NCI-H2227 (cell line): ENCODE measurements around the gene SYT2.
A peak's percentile ranks its signal among the peaks of the same experiment; 100 is the strongest.
"Not testable (repeated sequence)": the region's sequence is repeated elsewhere in the genome, so short reads cannot be mapped to it uniquely, and the experiment has no call there.

Experiments
- DNase-seq: peaks from one replicate; lab custom pipeline; 2025; ENCODE audit not compliant: unreplicated experiment; lab: John Stamatoyannopoulos, UW

The SYT2 gene

DNA sequence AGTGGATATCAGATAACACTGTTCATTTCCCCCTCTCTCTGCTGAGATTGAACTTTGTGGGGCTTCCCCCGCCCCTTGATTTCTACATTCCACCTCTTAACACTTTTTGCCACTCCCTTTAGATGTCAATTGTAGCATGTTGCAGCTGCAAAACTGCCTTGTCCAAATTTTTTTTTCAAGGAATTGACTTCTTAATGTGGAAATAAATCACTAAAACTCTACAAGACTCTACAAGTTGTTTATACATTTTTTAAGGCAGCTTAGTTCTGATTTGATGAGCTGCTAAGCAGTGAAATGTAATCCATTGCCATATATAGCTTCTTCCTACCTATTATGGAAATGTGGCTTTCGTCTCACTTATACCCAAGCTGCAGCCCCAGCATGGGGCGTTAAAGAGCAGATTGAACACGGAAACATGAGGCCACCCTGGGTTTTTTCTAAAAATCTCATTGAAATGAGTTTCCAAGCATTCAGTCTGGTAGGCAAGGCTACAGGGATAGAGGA lies 132.2 kb downstream of the SYT2 start:
- DNase-seq = no peak

- DNase-seq = no peak
These were observed 132.9 kb downstream of the SYT2 start for GRCh38 chr1:202577381-202577780.

DNA sequence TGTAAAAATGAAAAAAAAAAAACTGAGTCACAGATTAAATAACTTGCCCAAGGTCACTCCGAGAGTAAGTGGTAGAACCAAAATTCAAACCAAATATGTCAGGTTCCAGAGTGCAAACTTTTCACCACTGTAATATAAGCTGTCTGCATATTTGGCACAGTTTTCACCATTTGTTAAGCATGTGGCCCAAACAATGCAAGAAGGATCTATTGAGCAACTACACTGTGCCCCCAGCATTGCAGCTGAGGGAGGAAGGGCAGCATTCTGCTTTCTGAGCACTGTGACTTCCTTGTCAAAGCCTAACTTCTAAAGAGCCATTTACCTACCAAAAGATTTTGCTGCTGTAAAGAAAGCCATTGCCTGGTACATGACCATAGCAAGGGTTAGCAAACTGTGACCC lies 133.4 kb downstream of the SYT2 start:
- DNase-seq = no peak

DNA sequence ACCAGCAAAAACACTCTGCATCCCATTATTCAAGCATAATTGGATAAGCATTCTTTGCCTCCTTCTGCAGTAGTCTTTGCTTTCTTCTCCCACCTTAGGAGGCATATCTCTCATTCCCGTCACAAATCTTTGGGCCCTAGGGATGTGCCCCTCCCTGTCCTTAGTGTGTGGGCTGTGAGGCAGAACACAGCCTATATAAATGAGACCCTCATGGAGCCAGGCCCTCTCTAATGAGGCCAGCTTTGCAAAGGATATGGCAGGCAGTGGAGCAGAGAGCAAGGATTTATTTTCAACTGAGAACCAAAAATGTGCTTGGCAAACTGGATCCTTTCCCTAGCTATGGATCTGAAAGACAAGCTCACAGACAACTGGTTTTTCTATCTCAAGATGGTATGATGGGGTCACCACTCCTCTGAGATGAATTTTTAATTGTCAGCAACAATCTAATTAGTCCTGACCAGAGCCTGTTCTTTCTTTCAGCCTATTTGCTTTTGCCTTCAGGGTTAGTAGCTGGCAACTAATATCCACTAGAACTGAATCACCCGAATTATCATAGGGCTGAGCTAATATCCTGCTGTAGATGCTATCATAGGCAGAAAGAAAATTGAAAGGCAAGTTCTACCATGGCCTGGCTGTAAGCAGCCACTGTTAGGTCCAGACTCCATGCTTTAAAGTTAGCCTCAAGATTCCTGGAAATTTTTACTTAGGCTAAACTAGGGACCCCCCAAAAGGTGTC lies 134.2 kb downstream of the SYT2 start:
- no peak for DNase-seq

DNA sequence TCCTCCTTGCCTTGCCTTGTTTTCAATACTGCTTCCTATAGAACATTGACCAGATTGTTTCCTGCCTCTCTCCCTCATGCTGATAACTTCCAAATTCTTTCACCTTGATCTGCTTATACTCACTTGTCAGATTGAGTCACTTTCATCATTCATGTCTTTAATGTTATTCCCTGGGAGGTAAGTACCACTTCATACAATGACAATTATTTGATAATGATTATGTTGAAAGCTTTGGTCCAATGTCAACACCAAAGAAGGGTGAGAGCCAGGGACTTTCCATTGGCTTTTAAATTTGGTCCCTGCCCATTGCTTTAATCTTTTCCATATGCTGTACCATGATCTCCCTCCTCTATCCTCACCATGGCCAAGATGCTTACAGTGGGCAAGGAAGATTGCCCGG lies 137.4 kb downstream of the SYT2 start:
- no peak for DNase-seq

DNA sequence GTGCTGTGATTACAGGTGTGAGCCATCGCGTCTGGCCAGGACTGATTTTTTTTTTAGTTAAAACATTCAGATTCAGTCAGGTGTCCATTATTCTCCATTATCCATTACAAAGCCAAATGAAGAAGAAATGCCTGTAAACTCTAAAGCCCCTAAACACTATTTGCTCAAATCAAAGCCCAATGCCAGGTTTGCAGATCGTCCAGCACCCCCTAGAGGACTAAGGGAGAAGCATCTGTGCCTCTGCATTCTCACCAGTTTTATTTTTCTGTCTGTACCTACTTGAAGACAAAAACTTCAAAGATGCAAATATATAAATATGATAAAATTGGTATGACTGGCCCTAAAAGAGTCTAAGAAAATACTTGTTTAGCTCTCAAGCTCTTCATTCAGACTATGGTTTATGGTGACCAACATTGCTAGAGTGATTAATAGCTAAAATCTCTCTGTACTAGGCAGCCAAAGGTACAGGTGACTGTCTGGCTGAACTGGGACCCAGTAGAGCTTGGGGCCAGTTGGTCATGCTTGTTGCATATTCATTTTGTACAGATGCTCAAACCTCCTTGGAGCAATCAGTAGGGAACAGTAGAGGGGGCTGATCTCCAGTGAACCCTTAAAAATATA lies 138.4 kb downstream of the SYT2 start:
- peak; percentile 46 for DNase-seq

GRCh38 chr1:202569393-202570322 lies 140.6 kb downstream of the SYT2 start:
- no peak for DNase-seq

DNA sequence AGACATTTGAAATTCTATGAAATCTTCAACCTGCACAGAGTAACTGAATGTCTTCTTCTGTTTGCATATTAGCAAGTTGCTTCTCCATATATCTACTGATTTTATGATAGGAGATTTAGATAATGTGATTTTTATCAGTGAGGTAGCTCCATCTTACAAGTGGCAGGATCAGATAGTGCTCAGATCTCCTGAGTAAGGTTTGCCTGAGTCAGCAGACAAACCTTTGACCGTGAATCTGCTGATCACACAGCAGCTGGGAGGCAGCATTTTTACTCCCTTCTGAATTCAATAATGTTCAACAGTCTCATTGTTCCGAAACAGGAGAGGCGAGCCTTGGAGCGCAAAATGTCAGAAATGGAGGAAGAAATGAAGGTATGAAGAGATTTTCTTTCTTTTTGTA lies 141.4 kb downstream of the SYT2 start:
- DNase-seq = no peak

DNA sequence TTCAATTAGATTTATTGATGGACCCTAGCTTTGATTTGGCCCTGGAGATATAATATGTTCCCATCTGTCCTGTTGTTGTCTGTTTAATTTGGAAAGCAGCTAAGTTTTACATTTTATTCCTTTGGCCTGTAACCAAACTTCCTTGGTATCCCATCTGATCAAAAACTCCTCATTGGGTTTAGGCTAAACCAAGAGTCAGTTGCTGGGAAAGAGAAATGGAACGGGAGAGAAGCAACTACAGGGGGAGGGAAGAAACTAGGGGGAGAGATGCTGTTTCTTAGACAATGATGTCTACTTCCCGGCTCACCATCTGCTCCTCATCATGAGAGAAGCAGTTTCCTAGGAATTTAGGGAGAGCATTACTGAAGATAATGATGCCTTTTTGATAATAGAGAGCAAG lies 141.8 kb downstream of the SYT2 start:
- peak; percentile 13 for DNase-seq

- no peak for DNase-seq
These were observed 142.5 kb downstream of the SYT2 start for GRCh38 chr1:202567738-202568137.

DNA sequence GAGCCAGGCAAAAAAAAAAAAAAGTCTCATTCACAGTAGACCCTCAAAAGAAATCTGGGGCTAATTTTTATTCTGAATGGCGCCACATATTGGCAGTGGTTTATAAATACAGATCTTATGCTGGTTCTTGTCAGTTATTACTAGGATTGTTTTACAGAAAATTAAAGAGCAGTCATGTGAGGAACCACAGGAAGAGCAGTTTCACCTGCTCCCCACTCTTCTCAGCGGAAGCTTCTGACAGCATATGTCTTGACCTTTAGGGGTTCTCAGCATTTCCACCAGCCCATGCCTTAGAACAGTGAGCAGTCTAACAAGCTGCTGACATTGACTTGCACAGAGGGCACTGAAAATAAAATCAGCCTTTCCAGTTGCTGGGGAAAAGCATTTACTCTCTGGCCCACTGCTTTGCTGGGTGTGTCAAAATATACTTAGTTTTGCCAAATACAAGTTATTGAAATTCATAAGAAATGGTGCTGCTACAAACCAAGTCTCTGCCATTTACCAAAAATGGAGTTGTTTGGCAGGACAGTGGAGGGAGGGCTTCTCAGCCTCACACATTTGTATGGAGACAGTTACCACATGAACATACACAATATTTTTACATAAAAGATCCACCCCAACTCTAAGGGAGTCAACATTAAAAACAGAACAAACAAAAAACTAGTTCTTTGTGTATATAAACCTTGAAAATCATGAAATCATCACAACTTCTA lies 144.2 kb downstream of the SYT2 start:
- DNase-seq = no peak

DNA sequence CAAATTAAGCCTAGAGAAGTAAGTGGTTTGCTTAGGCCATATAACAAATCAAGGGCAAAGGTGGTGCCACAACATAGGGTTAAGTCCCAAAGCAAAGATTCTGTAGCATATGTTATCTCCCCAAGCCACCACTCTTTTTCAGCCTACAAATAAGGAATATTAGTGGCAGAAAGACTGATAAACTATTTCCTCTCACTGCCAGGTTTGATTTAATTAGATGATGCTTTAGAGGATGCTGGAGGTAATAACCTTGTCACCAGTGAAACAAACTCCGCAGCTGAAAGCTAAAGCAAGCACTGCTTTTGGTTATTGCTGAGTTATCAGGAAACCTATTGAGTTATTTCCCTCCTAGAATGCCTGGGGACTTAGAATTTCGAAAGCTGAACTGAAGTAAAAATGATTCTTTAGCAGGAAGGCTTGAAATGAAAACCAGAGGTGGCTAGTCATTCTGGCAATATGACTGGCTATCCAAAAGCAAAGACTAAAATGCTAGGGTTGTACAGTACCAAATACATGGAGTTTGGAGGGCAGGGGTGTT lies 145.2 kb downstream of the SYT2 start:
- DNase-seq = no peak

- no peak for DNase-seq
These were observed 146.4 kb downstream of the SYT2 start for GRCh38 chr1:202563818-202564217.

GRCh38 chr1:202562444-202563060 lies 147.7 kb downstream of the SYT2 start:
- no peak for DNase-seq

GRCh38 chr1:202561726-202562443 lies 148.4 kb downstream of the SYT2 start:
- no peak for DNase-seq

- no peak for DNase-seq
These were observed 149.0 kb downstream of the SYT2 start for GRCh38 chr1:202561240-202561639.

GRCh38 chr1:202557662-202558061 lies 152.6 kb downstream of the SYT2 start:
- not testable (repeated sequence) for DNase-seq

DNA sequence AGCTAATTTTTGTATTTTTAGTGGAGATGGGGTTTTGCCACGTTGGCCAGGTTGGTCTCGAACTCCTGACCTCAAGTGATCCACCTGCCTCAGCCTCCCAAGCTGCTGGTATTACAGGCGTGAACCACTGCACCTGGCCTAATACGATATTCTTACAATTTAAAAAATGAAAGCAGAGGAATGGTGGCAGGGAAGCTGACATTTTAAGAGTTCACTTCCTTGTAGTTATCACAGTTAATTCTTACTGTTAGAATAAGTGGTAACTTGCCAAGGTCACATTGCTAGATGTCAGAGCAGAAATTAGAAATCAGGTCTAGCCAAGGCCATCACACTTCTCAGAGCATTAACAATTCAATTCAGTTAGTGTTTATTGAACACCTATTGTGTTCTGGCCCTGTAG lies 154.2 kb downstream of the SYT2 start:
- not testable (repeated sequence) for DNase-seq

DNA sequence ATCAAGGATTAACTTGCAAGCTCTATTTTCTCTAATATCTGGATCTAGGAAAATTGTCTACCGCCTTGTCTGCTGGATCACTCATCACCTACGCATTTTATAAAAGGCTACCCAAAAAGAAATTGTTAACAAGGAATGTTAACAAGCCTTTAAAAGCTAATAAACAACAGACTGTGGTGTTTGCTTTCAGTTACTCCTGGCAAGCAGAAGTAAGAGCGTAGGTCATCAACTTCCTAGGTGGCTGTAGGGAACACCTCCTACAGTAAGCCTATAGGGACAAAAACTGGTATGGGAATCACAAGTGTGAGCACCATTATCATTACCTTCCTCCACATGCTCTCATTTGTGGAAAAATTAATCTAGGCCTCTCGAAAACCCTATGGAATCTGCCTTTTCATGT lies 155.6 kb downstream of the SYT2 start:
- DNase-seq = not testable (repeated sequence)
